Measurements from ENCODE around the gene RALGPS1. TPM values are rescaled to one million over a fixed set of nuclear protein-coding genes. Genes with fewer than 3 reads are reported as not detected.

The RALGPS1 gene
- total RNA-seq, 4 donors from 2014 or later: 7.3 to 22.4 (median 15.4) TPM

- TF ChIP-seq, protein P1, sequence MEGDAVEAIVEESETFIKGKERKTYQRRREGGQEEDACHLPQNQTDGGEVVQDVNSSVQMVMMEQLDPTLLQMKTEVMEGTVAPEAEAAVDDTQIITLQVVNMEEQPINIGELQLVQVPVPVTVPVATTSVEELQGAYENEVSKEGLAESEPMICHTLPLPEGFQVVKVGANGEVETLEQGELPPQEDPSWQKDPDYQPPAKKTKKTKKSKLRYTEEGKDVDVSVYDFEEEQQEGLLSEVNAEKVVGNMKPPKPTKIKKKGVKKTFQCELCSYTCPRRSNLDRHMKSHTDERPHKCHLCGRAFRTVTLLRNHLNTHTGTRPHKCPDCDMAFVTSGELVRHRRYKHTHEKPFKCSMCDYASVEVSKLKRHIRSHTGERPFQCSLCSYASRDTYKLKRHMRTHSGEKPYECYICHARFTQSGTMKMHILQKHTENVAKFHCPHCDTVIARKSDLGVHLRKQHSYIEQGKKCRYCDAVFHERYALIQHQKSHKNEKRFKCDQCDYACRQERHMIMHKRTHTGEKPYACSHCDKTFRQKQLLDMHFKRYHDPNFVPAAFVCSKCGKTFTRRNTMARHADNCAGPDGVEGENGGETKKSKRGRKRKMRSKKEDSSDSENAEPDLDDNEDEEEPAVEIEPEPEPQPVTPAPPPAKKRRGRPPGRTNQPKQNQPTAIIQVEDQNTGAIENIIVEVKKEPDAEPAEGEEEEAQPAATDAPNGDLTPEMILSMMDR (IDR thresholded peaks at IDR 0.05): no peak
- no peak for TF ChIP-seq POLR2A (IDR thresholded peaks at IDR 0.05)
- intact Hi-C loops (cut with DNase I; ENCODE audit: low total_unique reads): no loop called here
- H3K4me3 ChIP-seq (ENCODE audit: low read depth, poor library complexity, severe bottlenecking): no peak overlapping the region
- WGBS, 2 donors: 74% methylated on average over 8 of the region's 8 CpGs
- no peak for DNase-seq (ENCODE audit: low spot score in 2 of 2)
Measured at GRCh38 chr9:127081250-127082185, 166.9 kb downstream of the RALGPS1 start.

DNA sequence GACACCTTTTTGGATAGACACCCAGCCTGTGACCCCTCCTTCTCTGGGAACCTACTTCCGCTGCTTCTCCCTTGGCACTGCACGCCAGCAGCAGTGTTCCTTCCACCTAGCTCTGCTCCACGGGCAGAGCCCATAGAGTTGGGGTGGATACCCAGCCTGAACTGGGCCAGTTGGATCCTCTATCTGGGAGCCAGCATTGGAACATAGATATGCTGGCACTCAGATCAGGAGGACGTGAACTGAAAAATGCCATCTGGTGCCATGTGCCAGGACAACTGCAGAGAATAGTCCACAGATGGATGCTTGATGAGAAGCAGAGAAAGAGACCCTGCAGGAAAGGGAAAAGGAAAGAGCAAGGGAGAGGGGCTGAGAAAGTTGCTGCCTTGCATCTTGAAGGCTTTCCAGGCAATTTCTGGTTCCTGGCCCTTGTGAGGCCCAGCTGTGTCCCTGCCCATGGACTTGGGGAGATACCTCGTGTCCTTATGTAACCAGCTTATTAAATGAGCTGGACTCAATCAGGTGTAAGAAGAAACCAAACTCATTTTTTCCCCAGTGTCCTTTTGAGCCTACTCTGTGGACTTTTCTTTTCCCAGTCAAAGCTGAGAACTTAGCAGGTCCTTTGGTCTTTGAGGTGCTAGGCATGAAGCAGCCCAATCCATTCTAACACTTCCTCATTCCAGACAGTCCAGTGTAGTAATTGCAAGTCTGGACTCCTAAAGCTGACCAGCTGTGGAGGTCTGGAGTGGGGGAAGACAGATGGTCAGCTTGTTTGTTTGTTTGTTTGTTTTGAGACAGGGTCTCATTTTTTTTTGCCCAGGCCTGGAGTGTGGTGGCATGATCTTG lies 168.8 kb downstream of the RALGPS1 start:
- TF ChIP-seq, protein P1 (IDR thresholded peaks at IDR 0.05): no peak
- no peak for TF ChIP-seq POLR2A (IDR thresholded peaks at IDR 0.05)
- WGBS, 2 donors: 74 to 79% methylated on average over 5 of the region's 5 CpGs
- DNase-seq (ENCODE audit: low spot score in 2 of 2): peak in 1 of 2 donors; percentile 49

DNA sequence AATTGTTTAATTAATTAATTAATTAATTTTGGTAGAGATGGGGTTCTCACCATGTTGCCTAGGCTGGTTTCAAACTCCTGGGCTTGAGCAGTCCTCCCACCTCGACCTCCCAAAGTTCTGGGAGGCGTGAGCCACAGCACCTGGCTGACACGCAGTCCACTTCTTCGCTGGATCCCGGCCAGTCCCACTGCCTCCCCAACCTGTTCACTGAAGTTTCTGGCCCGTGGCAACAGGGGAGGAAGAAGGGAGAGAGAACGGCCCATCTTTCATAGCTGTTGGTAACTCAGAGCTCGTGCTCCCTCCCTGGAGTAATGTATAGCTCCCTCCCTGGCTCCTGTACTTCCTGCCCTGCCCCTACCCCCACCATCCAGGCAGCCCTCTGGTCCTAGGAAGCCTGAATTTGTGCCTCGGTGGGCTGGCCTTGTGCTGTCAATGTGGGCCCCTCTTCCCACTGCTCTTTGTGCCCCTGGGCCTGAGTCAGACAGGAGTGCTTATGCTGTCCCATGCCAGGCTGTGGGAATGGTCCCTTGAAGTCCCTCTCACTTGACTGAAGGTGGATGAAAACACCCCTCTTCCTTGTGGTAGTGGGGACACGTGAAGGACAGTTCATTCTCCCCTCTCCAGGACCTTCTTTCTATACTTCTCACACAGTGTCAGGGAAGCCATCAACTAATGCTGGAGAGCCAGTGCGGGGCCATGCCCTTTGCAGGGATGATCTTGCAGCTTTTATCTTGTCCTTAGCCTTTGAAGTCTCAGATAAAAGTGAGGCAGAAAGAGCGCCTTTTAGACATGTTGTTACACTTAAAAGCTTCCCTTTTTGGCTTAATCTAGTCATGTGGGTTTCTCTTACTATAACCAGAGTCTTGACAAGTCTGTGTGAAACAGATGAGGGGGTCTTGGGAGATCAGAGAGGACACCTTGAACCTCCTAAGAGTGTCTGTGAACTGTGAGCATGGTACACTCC lies 169.8 kb downstream of the RALGPS1 start:
- WGBS, 2 donors: 94% methylated on average over 12 of the region's 12 CpGs
- no peak for TF ChIP-seq POLR2A (IDR thresholded peaks at IDR 0.05)
- TF ChIP-seq, protein P1 (IDR thresholded peaks at IDR 0.05): no peak
- no peak overlapping the region for H3K4me3 ChIP-seq (ENCODE audit: low read depth, poor library complexity, severe bottlenecking)
- peak in 1 of 2 donors; percentile 39 for DNase-seq (ENCODE audit: low spot score in 2 of 2)
- intact Hi-C loops (cut with DNase I; ENCODE audit: low total_unique reads): no loop called here

More for the DNA sequence above, 168.8 kb downstream of the RALGPS1 start:
- H3K4me3 ChIP-seq (ENCODE audit: low read depth, poor library complexity, severe bottlenecking): no peak overlapping the region
- intact Hi-C loops (cut with DNase I; ENCODE audit: low total_unique reads): no loop called here

DNA sequence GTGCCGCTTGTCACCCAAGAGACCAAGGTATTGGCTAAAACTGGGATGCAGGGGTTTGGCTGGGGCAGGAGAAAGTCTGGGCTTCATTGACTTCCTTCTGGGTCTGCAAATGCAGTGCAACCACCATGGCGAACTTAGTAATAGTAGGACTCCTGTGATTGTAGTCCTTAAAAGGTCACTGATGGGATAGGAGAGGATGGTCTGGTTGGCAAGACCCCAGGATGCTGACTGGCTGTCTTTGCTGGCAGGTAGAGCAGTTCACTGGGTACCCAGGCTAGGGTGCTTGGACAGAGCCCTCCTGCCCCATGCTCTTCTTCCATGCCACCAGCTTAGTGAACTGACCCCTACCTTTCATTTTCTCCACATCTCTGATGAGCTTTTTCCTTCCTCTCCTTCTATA lies 170.6 kb downstream of the RALGPS1 start:
- TF ChIP-seq POLR2A (IDR thresholded peaks at IDR 0.05): no peak
- TF ChIP-seq, protein P1 (IDR thresholded peaks at IDR 0.05): no peak
- WGBS, 2 donors: 93 to 97% methylated on average over 2 of the region's 2 CpGs
- no peak overlapping the region for H3K4me3 ChIP-seq (ENCODE audit: low read depth, poor library complexity, severe bottlenecking)
- peak in 1 of 2 donors; percentile 36 for DNase-seq (ENCODE audit: low spot score in 2 of 2)
- intact Hi-C loops (cut with DNase I; ENCODE audit: low total_unique reads): no loop called here

GRCh38 chr9:127086771-127087170 lies 172.2 kb downstream of the RALGPS1 start:
- DNase-seq (ENCODE audit: low spot score in 2 of 2): peak in 1 of 2 donors; percentile 53
- no peak for TF ChIP-seq POLR2A (IDR thresholded peaks at IDR 0.05)
- TF ChIP-seq, protein P1 (IDR thresholded peaks at IDR 0.05): no peak
- intact Hi-C loops (cut with DNase I; ENCODE audit: low total_unique reads): no loop called here
- WGBS, 2 donors: 97 to 98% methylated on average over 4 of the region's 4 CpGs
- H3K4me3 ChIP-seq (ENCODE audit: low read depth, poor library complexity, severe bottlenecking): no peak overlapping the region

All from lower leg skin (tissue), 4 donors.